GM18861 (cell line): ENCODE data around the gene C17orf75.

Experiments
- ATAC-seq: cut with Tn5 transposase; IDR thresholded peaks from one replicate; pipeline ENCODE4 v1.9.1; 2021; ENCODE audit not compliant: unreplicated experiment

The C17orf75 gene

GRCh38 chr17:32307658-32308057, 34.3 kb downstream of the C17orf75 start:
- ATAC-seq = no peak

GRCh38 chr17:32305049-32305448, 36.9 kb downstream of the C17orf75 start:
- no peak for ATAC-seq

DNA sequence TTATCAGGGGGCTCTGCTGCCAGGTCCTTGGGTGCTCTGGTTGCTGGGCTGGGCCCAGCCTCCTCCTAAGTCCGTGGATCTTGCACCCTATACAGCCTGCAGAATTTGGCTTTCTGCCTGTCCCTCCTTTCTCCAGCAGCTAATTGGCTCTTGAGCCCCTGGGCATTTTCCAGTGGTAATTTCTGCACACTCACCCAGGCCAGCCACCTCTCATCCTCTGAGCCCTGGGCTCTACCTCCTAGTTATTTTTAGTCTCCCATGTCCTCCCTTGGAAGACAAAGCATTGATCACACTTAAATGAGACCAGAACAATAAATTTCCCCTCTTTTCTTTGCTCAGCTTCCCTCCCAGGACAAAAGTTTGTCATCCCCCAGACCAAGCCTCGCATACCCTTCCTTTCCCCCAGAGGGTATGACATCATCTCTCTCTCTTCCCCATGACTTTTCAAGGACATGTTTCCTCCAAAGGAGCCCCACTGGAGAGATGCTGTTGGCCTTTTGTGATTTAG, 38.1 kb downstream of the C17orf75 start:
- ATAC-seq = no peak

- no peak for ATAC-seq
Measured at GRCh38 chr17:32302860-32303649, 38.9 kb downstream of the C17orf75 start.

DNA sequence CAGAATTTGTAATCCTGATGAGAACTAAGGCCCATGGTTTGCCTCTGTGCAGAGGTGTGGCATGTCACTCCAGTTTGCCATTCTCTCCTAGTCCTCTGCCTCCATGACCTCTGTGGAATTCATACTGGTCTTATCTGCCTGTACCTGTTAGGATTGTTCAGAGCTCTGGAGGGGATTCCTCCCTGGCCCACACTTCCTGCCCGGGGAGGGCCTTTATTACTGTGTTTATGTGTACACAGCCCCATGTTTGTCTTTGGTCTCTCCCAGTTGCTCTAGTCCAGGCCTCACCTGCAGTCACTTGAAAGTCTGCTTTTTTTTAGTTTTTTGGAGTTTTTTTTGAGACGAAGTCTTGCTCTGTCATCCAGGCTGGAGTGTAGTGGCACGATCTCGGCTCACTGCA, 39.9 kb downstream of the C17orf75 start:
- ATAC-seq = no peak

- no peak for ATAC-seq
Measured at GRCh38 chr17:32299580-32300164, 42.3 kb downstream of the C17orf75 start.

DNA sequence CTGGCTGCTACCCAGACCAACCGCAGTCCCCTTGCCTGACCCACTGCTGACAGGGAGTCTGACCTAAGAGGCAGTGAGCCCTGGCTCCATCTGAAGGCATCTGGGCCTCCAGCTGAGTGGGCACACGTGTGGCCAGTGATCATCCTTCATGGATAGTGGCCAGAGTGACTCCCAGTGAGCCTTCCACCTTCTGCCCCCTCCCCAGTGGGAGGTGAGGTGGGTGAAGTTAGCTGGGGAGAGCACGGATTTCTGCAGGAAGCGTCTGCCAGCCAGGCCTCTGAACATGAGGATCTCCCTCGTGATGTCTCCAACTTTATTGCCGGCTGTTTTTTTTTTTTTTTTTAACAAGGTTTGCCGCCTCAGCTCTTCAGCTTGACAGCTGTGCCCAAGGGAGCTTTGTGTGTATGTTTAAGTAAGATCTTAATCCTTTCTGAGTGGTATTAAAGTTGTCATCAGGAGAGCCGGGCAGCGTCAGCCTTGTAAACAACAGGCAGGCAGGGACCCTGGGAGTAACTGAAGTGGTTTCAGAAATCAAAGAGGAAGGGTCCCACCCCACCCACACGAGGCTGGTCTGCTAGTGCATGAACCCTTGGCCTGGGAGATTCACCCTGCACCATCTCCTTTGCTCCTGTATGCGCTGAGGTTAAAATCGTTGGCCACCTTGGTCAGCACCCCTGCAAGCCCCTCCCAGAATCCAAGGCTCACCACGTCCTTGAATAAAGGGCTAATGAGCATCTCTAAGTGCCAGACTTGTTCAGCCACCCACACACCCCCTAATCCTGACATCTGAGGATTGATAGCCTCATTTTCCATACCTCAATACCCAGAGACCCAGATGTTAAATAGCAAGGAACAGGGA, 43.0 kb downstream of the C17orf75 start:
- ATAC-seq = no peak

- no peak for ATAC-seq
Measured at GRCh38 chr17:32298298-32298697, 43.7 kb downstream of the C17orf75 start.

GRCh38 chr17:32297860-32298259, 44.1 kb downstream of the C17orf75 start:
- no peak for ATAC-seq

DNA sequence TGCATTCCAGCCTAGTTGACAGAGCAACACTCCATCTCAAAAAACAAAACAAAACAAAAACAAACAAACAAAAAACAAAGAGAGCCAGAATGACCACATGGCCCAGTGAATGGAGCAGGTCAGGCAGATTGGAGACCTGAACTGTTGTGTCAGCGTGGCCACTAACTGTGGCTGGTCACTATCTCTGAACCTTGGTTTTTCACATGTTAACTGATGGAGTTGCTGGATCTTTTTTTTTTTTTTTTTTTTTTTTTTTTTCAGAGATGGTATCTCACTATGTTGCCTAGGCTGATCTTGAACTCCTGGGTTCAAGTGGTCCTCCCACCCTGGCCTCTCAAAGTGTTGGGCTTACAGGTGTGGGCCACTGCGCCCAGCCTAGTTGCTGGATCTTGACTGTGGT, 44.5 kb downstream of the C17orf75 start:
- no peak for ATAC-seq

DNA sequence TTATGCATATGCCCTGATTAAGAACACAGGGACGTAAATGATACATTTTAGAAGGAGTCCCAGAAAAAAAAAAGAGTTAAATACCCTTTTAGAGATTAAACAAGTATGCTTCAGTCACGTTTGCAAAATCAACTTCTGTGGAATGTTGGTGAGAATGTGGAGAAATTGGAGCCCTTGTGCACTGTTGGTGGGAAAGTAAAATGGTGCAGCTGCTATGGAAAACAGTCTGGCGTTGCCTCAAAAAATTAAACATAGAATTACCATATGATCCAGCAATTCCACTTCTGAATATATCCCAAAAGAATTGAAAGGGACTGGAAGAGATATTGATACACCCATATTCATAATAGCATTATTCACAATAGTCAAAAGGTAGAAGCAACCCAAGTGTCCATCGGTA, 49.9 kb downstream of the C17orf75 start:
- no peak for ATAC-seq

GRCh38 chr17:32289471-32290070, 52.4 kb downstream of the C17orf75 start:
- ATAC-seq = no peak

GRCh38 chr17:32288615-32289014, 53.4 kb downstream of the C17orf75 start:
- no peak for ATAC-seq

DNA sequence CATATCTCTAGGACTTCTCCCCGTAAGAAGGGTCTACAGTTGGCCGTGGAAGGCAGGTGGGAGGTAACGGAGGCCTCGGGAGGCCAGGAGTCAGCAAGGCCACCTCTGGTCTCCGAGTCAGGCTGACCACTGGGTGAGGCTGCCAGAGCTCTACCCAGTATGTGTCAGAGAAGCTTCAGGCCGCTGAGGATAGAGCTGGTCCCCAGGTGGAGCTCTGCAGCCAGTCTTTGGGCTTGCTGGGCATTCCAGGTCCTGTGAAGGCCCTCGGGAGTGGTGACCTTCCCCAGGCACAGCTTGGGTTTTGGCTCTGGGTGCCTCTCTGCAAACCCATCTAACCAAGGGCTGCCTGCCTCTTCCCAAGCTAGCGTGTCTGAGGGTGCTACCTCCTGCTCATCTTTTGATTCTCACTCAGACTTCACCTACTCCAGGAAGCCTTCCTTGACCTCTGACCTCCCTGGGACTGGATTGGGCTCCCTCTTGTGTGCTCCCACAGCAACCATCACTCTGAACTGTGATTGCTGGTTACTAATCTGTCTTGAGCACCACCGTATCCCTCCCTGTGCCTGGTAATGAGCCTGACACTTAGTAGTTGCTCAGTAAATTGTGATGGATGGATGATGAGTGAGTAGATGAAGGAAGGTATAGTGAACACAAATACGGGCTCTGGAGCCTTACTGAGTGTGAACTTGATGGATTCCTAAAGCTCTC, 54.0 kb downstream of the C17orf75 start:
- no peak for ATAC-seq

DNA sequence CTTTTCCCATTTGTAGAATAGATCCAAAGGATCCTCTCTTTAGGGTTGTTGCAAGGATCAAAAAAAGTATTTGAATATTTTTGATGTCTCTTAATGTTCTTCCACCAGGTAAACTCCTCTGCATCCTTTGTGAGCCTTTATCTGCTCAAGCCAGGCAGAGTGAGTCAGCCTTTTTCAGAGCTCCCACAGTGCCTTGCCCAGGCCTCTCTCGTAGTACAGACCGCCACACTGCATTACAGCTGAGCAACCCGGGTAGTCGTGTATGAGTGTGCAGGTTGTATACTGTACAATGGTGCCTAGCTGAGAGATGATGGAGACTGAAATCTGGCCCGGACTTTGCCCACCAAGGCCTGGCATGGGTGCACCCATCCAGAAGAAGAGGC, 55.5 kb downstream of the C17orf75 start:
- no peak for ATAC-seq

GRCh38 chr17:32285746-32286517, 56.0 kb downstream of the C17orf75 start:
- ATAC-seq = no peak

GRCh38 chr17:32285306-32285705, 56.7 kb downstream of the C17orf75 start:
- ATAC-seq = no peak

- ATAC-seq = no peak
Measured at GRCh38 chr17:32283745-32284201, 58.2 kb downstream of the C17orf75 start.

- ATAC-seq = no peak
Measured at GRCh38 chr17:32281011-32281451, 60.9 kb downstream of the C17orf75 start.
